ENCODE results near the gene VWC2. TPM values are rescaled to one million over a fixed set of nuclear protein-coding genes. Genes with fewer than 3 reads are reported as not detected.

VWC2 gene
- total and polyA plus RNA-seq, 2 of the 8 experiments (the other 6 are each of a cell fraction or from before 2014, with no cell fraction given), result 0.24 to 0.30 TPM

DNA sequence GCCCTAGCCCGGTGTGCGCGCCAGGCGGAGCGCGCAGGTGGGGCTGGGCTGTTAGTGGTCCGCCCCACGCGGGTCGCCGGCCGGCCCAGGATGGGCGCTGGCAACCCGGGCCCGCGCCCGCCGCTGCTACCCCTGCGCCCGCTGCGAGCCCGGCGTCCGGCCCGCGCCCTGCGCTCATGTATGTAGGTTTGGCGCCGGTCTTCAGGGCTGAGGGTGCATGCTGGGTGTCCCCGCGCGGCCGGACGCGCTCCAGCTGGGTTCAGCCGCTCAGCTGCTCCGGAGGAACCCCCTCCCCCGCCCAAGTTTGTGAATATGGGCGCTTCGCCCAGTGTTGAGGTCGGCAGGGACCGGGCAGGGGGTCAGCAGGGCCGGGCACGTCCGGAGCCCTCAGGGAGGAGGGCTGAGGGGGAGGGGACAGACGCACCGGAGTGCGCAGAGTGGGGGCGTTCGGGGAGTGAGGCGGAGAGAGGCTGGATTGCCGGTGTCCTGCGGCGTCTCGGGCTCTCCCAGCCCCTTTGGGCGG lies 559 bp downstream of the VWC2 start (continued):
- TF ChIP-seq MAFK (IDR thresholded peaks at IDR 0.05; ENCODE audit: low read depth, low read length), result no peak
- TF ChIP-seq RNF2 (IDR thresholded peaks at IDR 0.05; ENCODE audit: borderline replicate concordance, low read depth, low read length, missing control alignments, poor library complexity, severe bottlenecking), result peak; percentile 50
- TF ChIP-seq CHD2 (IDR thresholded peaks at IDR 0.05; ENCODE audit: low read length), result no peak
- peak in 1 of 2 experiments; percentile 61; a peak in 1 of 4 replicates for TF ChIP-seq SIN3A (conservative IDR thresholded peaks at IDR 0.05 in 1 of 2, IDR thresholded peaks at IDR 0.05 in 1 of 2; ENCODE audit: low read depth in 1 of 2, low read length in 2 of 2)
- no peak for TF ChIP-seq YY1 (IDR thresholded peaks at IDR 0.05; ENCODE audit: low read depth, low read length)
- peak; percentile 84 for TF ChIP-seq KDM4A (IDR thresholded peaks at IDR 0.05; ENCODE audit: low read depth, low read length, severe bottlenecking)
- TF ChIP-seq SIRT6 (IDR thresholded peaks at IDR 0.05; ENCODE audit: low read length), result no peak
- TF ChIP-seq ZNF274 (IDR thresholded peaks at IDR 0.05; ENCODE audit: borderline replicate concordance, extremely low read depth, low read length), result no peak
- TF ChIP-seq TEAD4 (IDR thresholded peaks at IDR 0.05; ENCODE audit: low read depth, low read length), result no peak
- TF ChIP-seq TBP (IDR thresholded peaks at IDR 0.05; ENCODE audit: low read depth, low read length), result no peak
- TF ChIP-seq HDAC2 (IDR thresholded peaks at IDR 0.05; ENCODE audit: borderline replicate concordance in 1 of 2, low read depth in 2 of 2, low read length in 2 of 2), result no peak
- TF ChIP-seq BACH1 (IDR thresholded peaks at IDR 0.05; ENCODE audit: low read length), result no peak
- TF ChIP-seq CHD1 (IDR thresholded peaks at IDR 0.05; ENCODE audit: low read depth, low read length), result no peak
- TF ChIP-seq POU5F1 (IDR thresholded peaks at IDR 0.05; ENCODE audit: low read depth, low read length), result no peak

All from H1 (cell line).